DND-41 (cell line): ENCODE data around the gene XRCC3.

Source experiments
- CTCF ChIP-seq: IDR thresholded peaks from 2 replicates; pipeline ENCODE4 v1.5.1; 2012; ENCODE audit warnings: borderline replicate concordance, low read length, moderate library complexity, mild to moderate bottlenecking; ENCODE audit not compliant: poor library complexity, severe bottlenecking; ENCODE audit errors: extremely low read depth
- EZH2 ChIP-seq: IDR thresholded peaks from 3 replicates; pipeline ENCODE4 v1.6.1; 2012; ENCODE audit warnings: borderline replicate concordance, low read depth, mild to moderate bottlenecking, moderate library complexity, low read length, inconsistent platforms; ENCODE audit not compliant: severe bottlenecking

GRCh38 chr14:103731481-103731880, 16.2 kb upstream of the XRCC3 start:
- TF ChIP-seq EZH2 (no peak), CTCF (no peak)
